NAMALWA (cell line): ENCODE results near the gene MYOM1.
"Not testable (repeated sequence)": the region's sequence is repeated elsewhere in the genome, so short reads cannot be mapped to it uniquely, and the experiment has no call there.

ENCODE experiments used
- DNase-seq: peaks from one replicate; pipeline ENCODE4 v3.0.0-alpha.2; 2015; ENCODE audit warnings: low spot score

The MYOM1 gene

DNA sequence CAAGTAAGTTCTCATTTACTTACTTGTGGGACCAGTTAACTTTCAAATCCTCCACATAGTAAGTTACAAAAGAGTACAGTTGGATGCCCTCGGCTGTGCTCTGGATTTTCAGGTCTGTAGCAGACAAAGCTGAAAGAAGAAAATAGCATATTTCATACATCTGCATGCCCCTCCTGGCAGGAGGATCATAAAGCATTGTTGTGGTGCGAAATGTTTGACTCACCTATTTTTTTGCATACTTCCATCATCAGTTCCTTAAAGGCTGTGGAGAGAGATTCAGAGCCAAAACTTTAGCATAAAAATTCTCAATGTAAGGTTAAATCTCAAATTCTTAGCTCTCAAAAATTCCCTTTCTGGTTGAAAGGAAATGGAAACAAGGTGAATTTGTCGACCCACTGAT lies 136.0 kb downstream of the MYOM1 start:
- no peak for DNase-seq

DNA sequence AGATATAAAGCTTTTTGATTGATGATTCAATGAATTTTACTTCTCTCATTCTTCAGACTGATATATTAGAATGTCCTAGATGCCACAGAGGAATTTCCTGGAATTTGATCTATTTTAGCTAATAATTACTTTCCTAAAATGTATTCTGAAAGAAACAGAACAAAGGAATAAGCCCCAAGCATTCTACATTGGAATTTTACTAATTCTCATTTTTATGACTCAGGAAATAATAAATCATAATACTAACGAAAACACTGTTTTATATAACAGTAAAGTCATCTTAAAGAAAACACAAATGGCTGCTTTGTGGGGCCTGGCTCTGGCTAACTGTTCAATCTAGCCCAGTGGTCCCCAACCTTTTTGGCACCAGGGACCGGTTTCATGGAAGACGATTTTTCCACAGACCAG lies 138.2 kb downstream of the MYOM1 start:
- DNase-seq, result no peak

DNA sequence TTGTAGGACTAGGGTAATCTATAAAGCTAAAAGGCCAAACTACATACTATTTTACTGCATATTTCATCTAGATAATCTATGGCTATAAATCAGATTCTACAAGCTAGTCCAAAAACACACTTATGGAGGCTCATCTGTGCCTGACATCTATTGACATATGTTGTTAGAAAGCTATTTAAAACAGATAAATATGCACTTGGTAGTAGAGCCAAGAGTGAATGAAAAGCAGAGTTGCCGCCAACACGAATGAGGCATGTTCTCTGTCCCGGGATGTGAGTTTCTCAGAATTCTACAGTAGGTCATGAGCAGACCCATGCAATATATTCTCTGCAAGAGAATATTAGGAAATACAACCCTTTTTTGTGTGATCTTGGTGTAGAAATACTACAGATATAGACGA lies 140.1 kb downstream of the MYOM1 start:
- no peak for DNase-seq

DNA sequence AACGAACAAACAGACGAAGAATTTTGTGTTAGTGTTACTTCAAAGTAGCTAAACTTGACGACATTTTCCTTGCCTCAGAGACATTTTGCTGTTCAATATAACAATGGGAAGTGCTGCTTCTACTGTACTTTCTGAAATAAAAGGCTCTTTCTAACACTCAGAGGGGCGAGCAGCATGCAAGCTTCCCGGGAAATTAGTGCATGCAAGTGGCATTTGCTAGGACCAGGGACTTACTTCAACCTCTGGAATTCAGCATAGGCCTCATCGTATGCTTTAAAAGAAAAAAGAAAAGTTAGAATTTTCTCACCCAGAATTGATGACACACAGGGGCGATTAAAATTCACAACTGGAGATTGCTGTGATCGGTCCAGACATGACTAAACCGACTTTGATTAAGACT lies 144.3 kb downstream of the MYOM1 start:
- no peak for DNase-seq

DNA sequence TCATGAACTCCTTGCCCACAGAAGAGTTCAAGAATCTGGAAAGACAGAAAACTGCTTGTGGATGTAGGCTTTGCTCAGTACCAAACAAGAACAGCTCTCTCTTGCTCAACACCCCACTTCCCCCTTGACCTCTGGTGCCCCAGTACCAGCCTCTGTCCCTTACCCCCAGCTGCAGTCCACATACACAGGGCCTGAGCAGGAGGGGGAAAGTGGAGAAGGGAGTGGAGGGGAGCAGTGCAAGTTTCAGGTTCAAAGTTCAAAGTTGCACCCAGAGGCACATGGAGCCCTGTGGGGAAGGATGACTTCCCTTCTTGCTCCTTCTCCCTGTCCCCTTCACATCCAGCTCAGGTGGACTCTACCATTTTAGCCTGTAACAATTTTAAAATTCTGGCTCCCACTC lies 145.7 kb downstream of the MYOM1 start:
- no peak for DNase-seq

DNA sequence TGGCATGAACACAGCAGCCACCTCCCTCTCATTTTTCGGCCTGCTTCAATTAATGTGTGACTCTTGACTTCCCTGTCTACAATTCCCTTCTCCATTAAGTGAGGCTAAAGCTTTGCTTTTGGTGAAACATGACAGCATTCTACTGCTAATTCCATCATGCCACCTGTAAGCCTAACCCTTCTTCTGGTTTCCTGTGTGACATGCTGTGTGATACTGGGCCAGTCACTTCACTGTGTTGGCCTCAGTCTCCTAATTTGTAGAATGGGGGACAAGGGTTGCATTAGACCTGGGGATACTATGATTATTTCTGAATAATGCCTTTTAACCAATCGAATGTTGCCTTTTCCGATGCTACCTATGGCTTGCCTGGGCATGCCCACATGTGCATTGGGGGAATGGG lies 146.4 kb downstream of the MYOM1 start:
- DNase-seq, result not testable (repeated sequence)

DNA sequence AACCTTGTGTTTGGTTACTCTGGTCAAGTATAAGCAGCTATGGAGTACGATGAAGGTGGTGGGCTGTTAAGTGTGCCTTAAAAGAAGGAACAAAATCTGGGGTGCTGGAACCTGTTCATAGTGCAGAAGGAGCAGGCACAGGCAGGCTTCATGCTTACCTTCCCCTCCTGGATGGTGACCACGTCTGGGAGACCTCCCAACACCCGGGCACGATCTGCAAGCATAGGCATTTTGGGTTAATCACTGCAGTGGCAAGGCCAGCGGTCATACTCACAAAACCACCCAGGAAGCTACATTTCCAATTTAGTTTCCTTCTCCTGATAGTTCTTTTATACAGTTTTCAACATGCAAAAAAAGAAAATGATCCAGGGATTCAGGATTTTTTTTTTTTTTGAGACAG lies 148.1 kb downstream of the MYOM1 start:
- DNase-seq, result no peak

DNA sequence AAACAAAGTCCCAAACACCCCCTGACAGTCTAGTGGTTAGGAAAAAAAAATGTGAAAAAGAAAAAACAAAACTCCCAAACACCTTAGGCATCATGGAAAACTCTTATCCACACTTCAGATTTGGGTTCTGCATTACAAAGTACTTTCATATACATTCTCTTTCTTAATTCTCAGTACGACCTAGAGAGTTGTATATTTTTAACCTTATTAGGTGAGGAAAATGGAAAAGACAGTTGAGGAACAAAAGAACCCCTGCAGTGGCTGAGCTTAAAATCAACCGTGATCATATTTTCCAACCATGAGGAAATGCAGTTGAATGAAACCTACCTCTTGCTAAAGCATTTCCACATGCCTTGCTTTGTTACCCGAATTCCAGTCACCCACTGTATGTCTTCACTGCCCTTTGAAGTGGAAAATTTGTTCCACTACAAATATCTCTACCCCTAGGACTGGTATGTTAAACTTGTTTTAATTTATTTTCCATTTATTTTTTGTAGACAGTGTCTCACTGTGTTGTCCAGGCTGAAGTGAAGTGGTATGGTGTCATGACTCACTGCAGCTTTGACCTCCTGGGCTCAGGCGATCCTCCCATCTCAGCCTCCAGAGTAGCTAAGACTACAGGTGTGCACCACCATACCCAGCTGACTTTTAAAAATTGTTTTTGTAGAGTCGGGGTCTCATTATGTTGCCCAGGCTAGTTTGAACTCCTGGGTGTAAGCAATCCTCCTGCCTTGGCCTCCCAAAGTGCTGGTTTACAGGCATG lies 149.9 kb downstream of the MYOM1 start:
- no peak for DNase-seq

DNA sequence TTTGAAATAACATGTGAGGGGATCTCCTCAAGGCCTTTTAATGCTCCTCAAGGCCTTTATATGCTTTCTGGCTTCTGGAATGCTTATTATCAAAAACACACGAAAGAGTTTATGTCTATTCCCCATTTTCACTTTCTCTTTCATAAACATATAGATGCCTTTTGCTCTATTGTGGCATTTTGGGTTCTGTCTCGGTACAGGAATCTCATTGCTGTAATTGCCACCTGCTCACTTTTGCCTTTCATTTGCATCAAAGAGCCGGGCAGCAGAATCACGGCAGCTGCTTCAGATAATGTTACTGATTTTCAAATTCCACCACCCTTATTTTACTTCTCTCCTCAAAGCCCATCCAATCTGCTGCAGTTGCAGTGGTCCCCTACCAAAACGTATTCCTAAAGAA lies 152.0 kb downstream of the MYOM1 start:
- peak; percentile 35 for DNase-seq

DNA sequence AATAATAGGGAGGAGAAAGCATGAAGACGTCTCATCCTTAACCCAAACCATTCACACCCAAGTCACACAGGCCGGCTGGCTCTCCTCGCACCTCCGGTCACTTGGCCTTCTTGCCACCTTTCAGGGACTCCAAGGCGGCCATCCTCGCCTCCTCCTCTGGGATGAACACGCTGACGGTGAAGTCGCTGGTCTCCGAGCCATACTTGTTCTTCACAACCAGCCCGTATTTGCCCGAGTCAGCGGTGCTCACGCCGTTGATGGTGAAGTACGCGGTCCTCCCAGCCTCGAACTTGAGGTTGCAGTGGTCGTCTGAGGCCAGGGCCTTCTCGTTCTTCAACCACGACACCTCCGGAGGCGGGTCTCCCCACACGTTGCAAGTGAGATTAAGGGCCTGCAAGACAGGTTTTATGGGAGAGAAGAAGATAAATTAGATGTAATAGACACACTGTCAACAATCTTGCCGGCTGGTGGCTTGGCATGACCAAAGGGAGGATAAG lies 152.6 kb downstream of the MYOM1 start:
- DNase-seq, result no peak

DNA sequence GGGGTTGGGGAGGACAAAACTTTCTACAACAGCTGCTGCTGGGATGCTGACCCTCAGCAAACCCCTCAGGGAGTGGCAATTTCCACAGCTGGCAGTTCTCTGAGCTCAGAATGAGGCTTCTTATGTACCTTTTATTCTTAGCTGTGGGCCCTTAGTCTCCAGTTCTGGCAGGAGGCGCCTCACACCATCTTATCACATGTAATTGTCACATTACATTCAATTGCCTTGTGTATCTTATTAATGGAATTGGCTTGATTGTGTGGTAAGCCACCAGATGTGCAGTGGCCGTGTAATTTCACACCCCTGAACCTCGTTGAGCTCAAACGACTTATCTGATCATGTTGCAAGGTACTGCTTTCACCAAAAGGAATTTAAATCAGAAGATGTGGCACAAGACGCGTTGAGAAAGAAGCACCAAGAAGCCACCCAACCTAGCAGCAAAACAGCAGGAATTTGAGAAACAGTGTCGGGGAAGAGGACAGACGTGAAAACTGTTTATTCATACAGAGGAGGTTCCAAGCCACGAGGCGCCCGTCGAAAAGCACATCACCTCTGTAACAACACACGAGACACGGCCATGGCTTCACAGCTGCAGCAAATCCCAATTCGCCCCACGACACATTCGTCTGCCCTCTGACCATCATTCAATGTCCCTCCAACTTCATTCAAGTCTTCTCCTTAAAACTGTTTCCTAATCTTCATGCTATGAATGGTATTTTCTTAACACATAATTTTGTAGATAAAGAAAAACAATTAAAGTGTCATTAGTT lies 153.2 kb downstream of the MYOM1 start:
- DNase-seq, result no peak

DNA sequence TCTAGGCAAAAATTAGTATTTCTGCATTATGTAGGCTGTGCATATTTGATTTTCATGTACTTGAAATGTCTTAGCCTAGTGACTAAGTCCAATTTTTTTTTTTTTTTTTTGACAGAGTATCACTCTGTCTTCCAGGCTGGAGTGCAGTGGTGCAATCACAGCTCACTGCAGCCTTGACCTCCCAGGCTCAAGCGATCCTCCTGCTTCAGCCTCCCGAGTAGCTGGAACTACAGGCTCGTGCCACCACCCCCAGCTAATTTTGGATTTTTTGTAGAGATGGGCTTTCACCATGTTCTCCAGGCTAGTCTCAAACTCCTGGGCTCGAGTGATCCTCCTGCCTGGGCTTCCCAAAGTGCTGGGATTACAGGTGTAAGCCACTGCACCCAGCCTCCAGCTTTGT lies 156.0 kb downstream of the MYOM1 start:
- not testable (repeated sequence) for DNase-seq

DNA sequence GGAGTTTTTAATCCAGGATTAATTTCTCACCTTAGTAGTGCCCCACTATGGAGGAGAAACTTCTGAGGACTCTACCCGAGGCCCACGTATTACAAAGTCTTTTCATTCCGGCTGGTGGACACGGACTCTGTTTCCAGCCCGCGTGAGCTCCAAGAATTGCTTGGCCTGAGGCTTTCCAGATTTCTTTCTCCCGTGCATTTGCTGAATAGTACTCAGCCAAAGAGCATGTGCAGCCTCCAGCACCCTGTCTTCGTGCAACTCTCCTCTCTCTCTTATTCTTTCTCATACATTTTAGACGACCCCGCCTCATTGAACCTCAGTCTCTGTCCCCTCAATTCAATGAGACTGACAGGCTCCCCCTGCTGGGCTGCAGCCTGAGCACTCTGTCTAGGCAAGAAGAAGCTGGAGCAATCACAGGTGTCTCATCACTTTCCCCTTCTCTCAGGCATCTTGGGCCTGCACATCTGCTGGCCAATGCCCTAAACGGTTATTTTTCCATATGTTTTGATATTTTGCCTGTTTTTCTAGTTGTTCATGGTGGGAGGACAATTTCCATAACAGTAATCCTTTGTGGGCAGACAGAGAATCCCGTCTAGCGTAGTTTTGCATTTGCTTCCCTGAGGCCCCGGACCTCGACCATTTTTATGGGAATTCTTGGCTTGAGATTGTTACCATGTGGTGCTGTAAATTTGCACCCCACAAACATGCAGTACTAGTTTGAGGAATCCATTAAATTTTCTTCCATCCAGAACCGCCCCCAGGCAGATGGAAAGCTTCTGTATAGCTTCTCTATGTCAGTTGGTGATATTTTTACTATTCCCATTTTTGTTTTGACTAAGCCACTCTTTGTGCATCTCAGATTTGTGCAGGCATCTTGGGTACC lies 156.7 kb downstream of the MYOM1 start:
- DNase-seq, result peak; percentile 74

DNA sequence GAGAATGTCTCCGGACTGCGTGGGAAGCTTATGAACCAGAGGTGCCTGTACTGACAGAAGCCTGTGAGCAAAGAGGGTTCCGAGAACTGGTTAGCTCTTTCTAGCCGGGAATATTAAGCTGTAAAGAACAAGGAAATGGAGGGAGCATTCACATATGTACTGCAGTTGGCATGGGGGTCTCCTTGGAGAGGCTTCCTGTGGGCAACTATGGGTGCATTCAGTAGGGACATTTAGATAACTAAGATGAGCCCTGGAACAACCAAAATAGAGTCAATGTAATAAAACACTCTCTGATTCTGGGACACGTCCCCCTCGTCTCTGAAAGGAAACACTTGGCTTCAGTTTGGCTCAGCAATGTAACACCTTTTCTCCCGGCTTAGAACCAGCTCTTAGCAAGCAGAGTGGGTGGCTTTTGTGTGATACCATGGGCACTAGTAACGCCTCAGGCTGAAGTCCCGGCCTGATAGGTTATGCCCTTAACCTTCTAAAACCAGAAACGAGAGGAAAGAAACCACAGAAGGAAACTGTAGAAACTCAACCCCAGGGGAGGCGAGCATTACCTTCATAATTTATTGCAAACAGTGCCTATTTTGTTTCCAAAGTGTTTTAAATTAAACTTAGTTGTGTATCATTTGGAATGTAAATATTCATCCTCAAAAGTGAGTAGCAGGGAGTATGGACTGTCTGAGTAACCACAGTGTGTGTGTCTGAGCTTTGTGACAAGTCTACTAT lies 158.0 kb downstream of the MYOM1 start:
- no peak for DNase-seq

DNA sequence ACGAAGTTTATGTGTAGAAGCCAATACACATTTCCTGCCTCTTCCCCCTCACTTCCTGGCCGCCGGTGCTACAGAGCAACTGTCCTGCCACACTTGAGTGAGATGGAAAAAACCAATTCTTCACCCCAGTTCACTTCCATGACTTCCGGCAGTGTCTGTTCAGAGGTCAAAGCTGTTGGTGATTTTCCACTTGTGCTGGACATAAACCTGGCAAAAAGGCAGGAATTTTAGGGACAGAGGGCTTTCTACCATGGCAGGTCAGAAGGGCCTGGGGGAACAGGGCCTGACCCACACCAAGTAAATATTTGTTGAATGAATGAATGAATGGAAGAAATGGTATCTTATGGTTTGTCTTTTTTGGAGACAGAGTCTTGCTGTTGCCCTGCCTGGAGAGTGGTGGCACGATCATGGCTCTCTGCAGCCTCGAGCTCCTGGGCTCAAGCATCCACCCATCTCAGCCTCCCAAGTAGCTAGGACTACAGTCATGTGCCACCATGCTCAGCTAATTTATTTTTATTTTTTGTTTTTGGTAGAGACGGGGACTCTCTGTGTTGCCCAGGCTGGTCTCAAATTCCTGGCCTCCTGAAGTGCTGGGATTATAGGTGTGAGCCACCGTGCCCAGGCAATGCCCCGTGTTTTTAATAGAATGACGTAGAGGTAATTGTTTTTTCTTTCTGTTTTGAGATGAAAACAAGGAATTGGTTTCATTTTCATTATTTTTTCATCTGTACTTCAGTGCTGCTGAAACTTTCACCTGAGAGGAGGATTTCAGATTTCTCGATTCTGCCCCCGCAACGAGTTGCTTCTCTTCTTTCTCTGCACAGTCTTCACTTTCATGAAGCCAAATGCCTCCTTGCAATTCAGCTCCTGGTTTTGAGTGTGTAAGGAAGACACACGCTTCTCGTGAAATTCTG lies 158.8 kb downstream of the MYOM1 start:
- no peak for DNase-seq

DNA sequence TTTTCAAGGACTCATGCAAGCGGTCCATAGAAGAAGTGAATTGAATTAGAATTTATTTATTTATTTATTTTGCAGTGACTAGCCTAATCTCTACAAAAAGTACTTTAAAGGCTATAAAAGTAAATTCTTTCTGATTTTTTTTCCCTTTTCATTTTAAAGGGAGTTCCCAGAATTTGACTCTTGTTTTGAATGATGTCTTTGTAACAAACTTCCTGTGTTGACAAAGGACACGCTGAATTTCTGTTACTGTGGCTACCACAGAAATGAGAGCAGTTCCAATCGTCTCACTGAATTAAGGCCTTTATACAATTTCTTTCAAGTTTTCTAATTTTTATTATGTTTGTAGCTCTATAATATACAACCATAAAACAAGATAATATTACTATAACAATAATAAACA lies 160.5 kb downstream of the MYOM1 start:
- DNase-seq, result no peak

DNA sequence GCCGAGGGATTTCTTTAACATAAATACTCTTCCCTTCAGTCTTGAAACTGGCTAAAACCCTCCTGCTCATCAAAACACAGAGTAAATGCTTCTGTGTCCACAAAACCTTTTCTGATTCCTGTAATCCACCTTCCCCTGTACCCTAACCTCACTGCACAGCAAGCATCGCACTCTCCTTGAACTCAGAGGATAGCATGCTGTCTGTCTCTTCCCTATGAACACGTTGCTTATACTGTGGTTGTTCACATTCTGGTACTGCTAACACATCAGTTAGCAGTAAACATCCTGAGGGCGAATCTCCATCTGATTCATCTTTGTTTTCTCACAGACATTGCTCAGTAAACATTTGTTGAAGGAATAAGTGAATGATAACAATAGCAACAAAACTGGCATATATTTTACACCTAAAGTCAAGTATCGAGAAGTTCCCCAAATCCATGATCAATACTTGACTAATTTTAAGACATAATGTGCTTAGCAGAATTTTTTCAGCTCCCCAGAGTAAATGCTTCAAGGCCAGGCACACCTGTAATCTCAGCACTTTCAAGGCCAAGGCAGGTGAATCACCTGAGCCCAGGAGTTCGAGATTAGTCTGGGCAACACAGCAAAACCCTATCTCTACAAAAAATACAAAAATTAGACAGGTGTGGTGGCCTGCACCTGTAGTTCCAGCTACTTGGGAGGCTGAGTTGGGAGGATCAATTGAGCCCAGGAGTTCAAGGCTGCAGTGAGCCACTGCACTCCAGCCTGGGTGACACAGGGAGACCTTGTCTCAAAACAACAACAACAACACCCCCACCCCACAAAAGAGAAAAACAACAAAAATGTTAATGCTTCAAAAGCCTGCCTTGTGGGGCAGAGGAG lies 161.2 kb downstream of the MYOM1 start:
- DNase-seq, result no peak

DNA sequence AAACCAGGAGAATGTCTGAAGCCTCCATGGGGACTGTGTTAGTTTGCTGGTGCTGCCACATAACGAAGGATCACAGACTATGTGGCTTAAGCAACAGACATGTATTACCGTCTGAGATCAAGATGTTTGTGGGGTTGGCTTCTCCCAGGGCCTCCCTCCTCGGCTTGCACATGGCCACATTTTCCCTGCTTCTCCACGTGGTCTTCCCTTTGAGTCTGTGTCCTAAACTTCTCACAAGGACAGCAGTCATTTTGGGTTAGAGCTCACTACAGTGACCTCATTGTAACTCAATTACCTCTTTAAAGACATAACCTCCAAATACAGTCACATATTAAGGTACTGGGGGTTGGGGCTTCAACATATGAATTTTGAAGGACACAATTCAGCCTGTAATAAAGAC lies 162.2 kb downstream of the MYOM1 start:
- no peak for DNase-seq

DNA sequence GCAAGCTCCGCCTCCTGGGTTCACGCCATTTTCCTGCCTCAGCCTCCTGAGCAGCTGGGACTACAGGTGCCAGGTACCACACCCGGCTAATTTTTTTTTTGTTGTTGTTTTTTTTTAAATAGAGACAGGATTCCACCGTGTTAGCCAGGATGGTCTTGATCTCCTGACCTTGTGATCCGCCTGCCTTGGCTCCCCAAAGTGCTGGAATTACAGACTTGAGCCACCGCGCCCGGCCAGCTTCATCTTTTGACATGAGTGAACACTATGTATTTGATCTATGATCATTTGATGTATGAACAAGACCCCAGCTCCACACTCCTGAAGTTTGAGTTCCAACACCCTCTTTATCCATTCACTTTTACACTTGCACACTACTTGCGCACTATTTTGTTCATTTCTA lies 163.5 kb downstream of the MYOM1 start:
- no peak for DNase-seq

DNA sequence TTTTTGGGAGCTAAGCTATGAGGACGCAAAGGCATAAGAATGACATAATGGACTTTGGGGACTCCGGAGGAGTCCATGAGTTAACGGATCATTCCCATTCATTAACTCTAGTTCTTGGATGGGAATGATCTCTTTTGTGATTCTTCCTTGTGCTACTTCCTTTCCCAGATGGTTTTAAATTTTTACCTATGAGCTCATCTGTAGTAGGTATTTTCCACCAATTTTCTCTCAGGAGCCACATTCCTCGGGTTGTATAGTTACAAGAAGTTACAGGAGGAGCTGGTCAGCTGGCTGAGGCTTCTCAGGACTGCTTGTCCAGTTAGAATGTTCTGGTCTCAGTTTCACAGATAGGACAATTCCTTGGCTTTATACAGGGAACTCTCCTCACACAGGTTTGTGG lies 164.0 kb downstream of the MYOM1 start:
- no peak for DNase-seq
